OCI-M2 (cell line): ENCODE data around the gene PTPRC.
A peak's percentile ranks its signal among the peaks of the same experiment; 100 is the strongest.
"Not testable (repeated sequence)": the region's sequence is repeated elsewhere in the genome, so short reads cannot be mapped to it uniquely, and the experiment has no call there.

Experiments
- DNase-seq: peaks from one replicate; lab custom pipeline; 2025; ENCODE audit not compliant: unreplicated experiment; lab: John Stamatoyannopoulos, UW

Gene PTPRC, protein sequence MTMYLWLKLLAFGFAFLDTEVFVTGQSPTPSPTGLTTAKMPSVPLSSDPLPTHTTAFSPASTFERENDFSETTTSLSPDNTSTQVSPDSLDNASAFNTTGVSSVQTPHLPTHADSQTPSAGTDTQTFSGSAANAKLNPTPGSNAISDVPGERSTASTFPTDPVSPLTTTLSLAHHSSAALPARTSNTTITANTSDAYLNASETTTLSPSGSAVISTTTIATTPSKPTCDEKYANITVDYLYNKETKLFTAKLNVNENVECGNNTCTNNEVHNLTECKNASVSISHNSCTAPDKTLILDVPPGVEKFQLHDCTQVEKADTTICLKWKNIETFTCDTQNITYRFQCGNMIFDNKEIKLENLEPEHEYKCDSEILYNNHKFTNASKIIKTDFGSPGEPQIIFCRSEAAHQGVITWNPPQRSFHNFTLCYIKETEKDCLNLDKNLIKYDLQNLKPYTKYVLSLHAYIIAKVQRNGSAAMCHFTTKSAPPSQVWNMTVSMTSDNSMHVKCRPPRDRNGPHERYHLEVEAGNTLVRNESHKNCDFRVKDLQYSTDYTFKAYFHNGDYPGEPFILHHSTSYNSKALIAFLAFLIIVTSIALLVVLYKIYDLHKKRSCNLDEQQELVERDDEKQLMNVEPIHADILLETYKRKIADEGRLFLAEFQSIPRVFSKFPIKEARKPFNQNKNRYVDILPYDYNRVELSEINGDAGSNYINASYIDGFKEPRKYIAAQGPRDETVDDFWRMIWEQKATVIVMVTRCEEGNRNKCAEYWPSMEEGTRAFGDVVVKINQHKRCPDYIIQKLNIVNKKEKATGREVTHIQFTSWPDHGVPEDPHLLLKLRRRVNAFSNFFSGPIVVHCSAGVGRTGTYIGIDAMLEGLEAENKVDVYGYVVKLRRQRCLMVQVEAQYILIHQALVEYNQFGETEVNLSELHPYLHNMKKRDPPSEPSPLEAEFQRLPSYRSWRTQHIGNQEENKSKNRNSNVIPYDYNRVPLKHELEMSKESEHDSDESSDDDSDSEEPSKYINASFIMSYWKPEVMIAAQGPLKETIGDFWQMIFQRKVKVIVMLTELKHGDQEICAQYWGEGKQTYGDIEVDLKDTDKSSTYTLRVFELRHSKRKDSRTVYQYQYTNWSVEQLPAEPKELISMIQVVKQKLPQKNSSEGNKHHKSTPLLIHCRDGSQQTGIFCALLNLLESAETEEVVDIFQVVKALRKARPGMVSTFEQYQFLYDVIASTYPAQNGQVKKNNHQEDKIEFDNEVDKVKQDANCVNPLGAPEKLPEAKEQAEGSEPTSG (N-terminal part only)

DNA sequence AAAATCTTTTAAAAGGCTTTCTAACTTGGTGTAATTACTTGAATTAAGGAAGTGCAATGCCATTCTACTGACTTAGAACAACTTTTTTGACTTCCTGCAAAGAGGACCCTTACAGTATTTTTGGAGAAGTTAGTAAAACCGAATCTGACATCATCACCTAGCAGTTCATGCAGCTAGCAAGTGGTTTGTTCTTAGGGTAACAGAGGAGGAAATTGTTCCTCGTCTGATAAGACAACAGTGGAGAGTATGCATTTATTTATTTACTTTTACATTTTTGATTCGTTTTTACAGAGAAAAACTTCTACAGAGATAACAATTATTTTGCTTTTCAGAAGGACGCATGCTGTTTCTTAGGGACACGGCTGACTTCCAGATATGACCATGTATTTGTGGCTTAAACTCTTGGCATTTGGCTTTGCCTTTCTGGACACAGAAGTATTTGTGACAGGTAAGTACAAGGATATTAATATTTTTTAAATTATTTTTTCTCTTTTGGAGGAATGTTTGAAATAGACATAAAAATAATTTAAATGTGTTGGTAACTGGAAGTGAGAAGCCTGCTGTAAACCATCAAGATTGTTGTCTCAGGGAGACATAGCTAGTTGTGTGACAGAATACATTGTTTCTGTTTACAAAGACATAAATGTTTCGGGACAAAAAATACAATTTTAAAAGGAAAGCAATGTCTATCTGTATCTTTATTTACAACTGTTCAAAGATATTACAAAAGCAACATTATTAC, at the start of gene PTPRC:
Gene PTPRC, plus strand, starts transcription at position 147 of the 742 bp plus-strand sequence. Its CDS starts 229 bp downstream, at position 376.
- DNase-seq: no peak

DNA sequence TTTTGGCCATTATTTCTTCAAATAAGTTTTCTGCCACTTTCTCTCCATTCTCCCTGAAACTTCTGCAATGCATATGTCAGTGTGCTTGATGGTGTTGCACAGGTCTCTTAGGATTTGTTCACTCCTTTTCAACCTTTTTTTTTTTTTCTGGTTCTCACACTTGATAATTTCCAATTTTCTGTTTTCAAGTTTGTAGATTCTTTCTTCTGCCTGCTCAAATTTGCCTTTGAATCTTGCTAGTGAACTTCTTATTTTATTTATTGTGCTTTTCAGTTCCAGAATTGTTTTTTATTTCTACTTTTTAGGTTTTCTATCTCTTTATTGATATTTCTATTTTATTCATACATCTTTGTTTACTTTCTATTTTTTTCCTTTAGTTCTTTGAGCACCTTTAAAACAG, 48.4 kb upstream of the PTPRC start:
- DNase-seq: no peak

DNA sequence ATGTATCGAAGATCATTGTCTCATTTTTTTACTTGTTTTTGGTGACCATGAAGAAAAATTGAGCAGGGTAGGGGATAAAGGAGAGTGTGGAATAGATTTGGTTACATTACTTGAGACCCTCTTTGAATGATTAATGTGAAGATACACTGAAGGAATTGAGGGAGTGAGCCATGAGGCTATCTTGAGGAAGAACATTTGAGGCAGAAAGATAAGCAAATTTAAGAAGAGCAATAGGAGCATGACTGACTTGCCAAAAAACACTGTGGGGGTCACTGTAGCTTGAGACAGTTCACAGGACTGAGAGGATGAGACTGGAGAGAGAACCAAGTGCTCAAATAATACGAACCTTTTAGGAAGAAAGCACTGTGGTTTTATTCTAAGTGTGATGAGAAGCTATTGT, 43.1 kb upstream of the PTPRC start:
- no peak for DNase-seq

GRCh38 chr1:198597690-198598430, 41.0 kb upstream of the PTPRC start:
- no peak for DNase-seq

- peak; percentile 86 for DNase-seq
These were observed 40.0 kb upstream of the PTPRC start for GRCh38 chr1:198598796-198599321.

- no peak for DNase-seq
These were observed 39.1 kb upstream of the PTPRC start for GRCh38 chr1:198599749-198600148.

DNA sequence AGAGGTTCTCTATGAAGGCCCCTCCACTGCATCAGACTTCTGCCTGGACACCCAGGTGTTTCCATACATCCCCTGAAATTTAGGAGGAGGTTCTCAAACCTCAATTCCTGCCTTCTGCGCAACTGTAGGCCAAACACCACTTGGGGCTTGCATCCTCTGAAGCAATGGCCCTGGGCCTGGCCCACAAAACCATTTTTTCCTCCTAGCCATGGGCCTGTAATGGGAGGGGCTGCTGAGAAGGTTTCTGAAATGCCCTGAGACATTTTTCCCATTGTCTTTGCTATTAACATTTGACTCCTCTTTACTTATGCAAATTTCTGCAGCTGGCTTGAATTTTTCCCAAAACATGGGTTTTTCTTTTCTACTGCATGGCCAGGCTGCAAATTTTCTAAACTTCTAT, 37.9 kb upstream of the PTPRC start:
- DNase-seq: no peak

GRCh38 chr1:198601310-198601709, 37.5 kb upstream of the PTPRC start:
- not testable (repeated sequence) for DNase-seq

DNA sequence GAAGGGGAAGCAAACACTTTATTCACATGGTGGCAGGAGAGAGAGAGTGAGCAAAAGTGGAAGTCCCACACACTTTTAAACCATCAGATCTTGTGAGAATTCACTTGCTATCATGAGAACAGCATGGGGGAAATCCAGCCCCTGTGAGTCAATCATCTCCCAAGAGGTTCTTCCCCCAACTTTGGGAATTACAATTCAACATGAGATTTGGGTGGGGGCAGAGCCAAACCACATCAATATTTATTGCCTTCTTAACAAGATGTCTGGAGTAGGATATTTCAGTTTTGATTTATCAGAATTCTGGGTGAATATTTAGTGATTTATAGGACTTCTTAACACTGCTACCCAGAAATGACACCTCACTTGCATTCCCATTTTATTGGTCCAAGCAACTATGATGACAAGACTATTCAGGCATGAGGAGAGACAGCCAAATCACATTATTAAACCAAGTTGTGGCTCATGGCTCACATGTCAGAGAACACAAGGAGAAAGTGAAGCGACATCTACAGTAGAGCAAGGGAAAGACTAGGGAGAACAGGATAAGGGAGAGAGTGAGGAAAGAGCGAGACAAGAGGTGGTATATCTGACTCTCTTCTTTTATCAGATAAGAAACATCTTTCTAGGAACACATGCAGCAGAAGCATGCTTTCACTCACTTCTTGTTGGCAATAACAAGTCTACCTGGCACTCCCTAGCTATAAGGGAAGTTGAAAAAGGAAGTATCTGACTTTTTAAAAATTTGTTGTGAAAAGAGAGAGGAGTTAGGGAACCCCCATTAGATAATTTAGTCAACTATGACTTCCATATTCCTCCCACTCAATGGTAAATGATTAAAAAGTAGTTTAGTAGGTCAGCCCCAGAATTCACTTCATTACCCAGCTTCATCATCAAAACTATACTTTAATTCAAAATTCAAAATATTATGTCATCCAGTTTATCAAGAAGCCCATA, 36.6 kb upstream of the PTPRC start:
- DNase-seq: no peak

DNA sequence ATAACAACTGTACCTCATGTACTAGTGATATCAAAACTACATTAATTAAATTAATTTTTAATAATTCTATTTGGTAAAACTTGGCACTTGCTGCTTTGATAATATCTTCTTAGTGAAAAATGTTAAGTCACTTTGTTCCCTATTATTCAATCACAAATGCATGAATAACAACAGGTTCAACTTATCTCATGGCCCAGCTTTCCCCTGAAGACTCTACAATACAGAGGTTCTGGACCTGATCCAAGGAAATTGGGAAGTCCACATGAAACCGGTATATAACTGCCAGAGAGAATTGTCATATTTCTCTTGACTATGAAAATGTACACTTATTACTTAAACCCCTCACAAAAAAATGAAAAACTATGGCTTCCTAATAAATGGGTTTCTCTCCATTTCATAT, 33.9 kb upstream of the PTPRC start:
- DNase-seq: no peak

DNA sequence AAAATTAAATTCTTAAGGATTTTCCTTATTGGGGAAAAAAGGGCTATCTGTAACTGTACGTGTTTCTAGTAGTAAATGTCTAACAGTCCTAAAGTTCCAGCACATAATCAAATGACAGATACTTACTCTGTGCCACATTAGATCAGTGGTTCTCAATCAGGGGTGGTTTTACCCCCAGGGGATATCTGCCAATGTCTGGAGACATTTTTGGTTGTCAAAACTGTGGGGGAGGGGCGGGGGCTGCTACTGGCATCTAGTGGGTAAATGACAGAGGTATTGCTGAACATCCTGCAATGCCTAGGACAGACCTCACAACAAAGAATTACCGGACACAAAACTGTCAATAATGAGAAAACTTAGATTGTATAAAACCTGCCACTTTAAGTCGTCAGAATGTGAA, 33.4 kb upstream of the PTPRC start:
- no peak for DNase-seq

DNA sequence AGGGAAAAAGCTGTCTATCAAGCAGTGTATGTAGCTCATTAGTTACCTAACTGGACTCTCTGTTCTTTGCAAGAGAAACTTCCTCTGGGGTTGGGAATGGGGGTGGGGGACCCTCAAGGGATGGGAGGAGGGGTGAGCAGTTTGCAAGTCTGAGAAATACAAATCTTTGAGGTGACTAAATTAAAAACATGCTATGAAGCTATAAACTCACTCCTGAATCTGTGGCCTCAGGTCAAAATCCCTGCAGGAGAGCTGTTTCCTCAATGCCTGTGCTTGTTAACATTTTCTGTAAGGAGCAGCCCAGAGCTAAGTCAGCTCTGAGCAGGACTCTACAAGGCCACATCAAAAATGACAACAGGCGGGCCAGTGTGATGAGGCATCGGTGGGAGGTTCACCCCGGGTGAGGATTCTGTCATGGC, 32.8 kb upstream of the PTPRC start:
- no peak for DNase-seq

- DNase-seq: no peak
These were observed 31.1 kb upstream of the PTPRC start for GRCh38 chr1:198607714-198608113.

DNA sequence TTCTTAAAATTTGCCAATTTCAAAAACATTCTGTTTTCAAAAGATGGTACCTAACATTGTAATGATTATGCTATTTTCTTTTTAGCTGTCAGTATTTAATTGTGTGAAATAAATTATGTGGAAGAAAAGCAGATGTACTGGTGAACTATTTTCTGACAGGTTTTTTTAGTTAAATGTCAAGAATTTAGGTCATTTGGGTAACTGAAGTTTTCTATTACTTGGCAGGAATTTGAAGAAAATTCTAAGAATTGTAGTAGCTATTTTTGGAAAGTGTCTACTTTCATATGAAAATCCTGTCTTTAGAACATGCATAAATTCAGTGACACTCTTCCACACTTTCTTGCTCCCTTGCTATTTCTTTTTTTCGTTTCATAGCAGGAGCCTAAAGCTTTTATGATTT, 28.5 kb upstream of the PTPRC start:
- no peak for DNase-seq

GRCh38 chr1:198611219-198611618, 27.6 kb upstream of the PTPRC start:
- no peak for DNase-seq

GRCh38 chr1:198612471-198613260, 26.2 kb upstream of the PTPRC start:
- no peak for DNase-seq

DNA sequence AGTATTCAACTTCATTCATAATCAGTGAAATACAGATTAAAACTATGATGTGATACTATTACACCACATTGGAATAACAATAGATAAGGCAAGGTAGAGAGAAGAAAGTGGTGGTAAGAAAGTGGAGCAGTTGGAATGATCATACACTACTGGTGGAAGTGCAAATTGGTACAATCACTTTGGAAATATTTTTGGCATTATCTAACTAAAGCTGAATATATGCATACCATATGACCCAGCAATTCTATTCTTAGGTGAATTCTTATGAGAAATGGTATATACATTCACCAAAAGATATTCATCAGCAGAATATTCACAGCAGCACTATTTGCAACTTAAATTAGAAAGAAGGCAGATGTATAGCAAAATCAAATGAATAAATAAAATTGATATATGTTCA, 21.4 kb upstream of the PTPRC start:
- no peak for DNase-seq
